H1 (cell line): ENCODE results near the gene EMP2. TPM values are rescaled to one million over a fixed set of nuclear protein-coding genes. Genes with fewer than 3 reads are reported as not detected.

Experiments used
- EP300 ChIP-seq, 2 experiments: IDR thresholded peaks; 1 replicate in 1 of 2; 2 replicates in 1 of 2; pipeline ENCODE4 v1.6.1; 2011 to 2012; ENCODE audit warnings: low read depth in 2 of 2, low read length in 2 of 2, mild to moderate bottlenecking in 2 of 2, borderline replicate concordance in 1 of 2, inconsistent platforms in 1 of 2, moderate library complexity in 1 of 2
- NANOG ChIP-seq: IDR thresholded peaks from 2 replicates; pipeline ENCODE4 v1.6.1; 2011; ENCODE audit warnings: low read length, low read depth, mild to moderate bottlenecking, inconsistent platforms; ENCODE audit not compliant: insufficient read depth, poor library complexity, severe bottlenecking
- PHF8 ChIP-seq: fragments of 200-600 bp; sonication (generic); conservative IDR thresholded peaks from 2 replicates; pipeline ENCODE4 v1.7.1; 2012; ENCODE audit warnings: low read depth, mild to moderate bottlenecking, inconsistent platforms, low read length, moderate library complexity
- SIRT6 ChIP-seq: IDR thresholded peaks from one replicate; pipeline ENCODE4 v1.7.1; 2012; ENCODE audit warnings: low read length, inconsistent platforms
- polyA plus RNA-seq, 7 experiments: library from polyadenylated mRNA; depleted of rRNA in 3 of 7; stranded (reverse) in 5 of 7; unstranded in 2 of 7; fragments of >200 nt in 5 of 7; fragments of 200-250 nt in 2 of 7; gene quantifications; 1 replicate in 5 of 7; 2 replicates in 1 of 7; 4 replicates in 1 of 7; pipeline versions ENCODE4 v1.2.1 to v1.2.3, GENCODE V29; 2011 to 2013; ENCODE audit warnings: missing spikeins in 2 of 7, mixed read lengths in 2 of 7
- total RNA-seq: library from RNA; stranded (reverse); fragmentation: NEBNext Ultra II Directional; extraction: Animal tissue kit (Norgen Biotek cat#: 25700); gene quantifications from 2 replicates; pipeline ENCODE4 v1.2.1, GENCODE V29; 2021

EMP2 gene
- total and polyA plus RNA-seq, 2 of the 8 experiments (the other 6 are each of a cell fraction or from before 2014, with no cell fraction given): 22.6 to 23.3 TPM

DNA sequence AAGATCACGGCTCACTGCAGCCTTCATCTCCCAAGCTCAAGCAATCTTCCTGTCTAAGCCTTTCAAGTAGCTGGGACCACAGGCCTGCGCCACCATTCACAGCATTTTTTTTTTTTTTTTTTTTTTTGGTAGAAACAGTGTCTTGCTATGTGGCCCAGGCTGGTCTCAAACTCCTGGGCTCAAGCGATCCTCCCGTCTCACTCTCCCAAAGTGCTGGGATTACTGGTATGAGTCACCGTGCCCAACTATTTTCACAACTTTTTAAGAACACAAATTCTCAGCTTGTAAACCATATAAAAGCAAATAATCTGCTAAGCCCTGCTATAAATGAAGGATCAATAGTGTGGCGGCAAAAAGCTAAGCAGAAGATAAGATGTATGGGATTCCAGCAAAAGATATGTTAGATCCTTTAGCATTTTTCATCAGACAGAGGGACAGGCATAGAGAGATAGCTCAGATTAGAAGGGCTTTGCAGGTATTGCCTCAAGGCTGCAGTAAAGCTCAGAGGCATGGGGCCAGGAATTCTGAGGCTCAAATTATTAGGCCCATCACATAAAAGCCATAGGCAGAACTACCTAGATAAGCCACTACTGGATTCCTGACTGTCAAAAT lies 55.1 kb downstream of the EMP2 start (continued):
- TF ChIP-seq PHF8 (no peak), EP300 (IDR thresholded peaks at IDR 0.05; ENCODE audit: borderline replicate concordance in 1 of 2, low read depth in 2 of 2, low read length in 2 of 2) (no peak), SIRT6 (no peak), NANOG (no peak)
